ENCODE results near the gene C19orf38. TPM values are rescaled to one million over a fixed set of nuclear protein-coding genes. Genes with fewer than 3 reads are reported as not detected.

Gene C19orf38
- 31.0 TPM for total RNA-seq

- peak in 2 of 3 donors; percentile 44 to 61 for DNase-seq (ENCODE audit: low read depth in 2 of 3, low spot score in 2 of 3)
Measured at GRCh38 chr19:10848230-10848856, at the start of gene C19orf38. C19orf38 (plus strand) TSS chr19:10848415; CDS start chr19:10848509, 94 bp downstream.

- DNase-seq (ENCODE audit: low read depth in 2 of 3, low spot score in 2 of 3): no peak
Measured at GRCh38 chr19:10800488-10800887, 47.7 kb upstream of the C19orf38 start.

- DNase-seq (ENCODE audit: low read depth in 2 of 3, low spot score in 2 of 3): no peak
Measured at GRCh38 chr19:10802479-10802878, 45.7 kb upstream of the C19orf38 start.

GRCh38 chr19:10803252-10803651, 45.0 kb upstream of the C19orf38 start:
- DNase-seq (ENCODE audit: low read depth in 2 of 3, low spot score in 2 of 3): no peak

- no peak for DNase-seq (ENCODE audit: low read depth in 2 of 3, low spot score in 2 of 3)
Measured at GRCh38 chr19:10805065-10805757, 43.0 kb upstream of the C19orf38 start.

GRCh38 chr19:10805758-10806247, 42.4 kb upstream of the C19orf38 start:
- no peak for DNase-seq (ENCODE audit: low read depth in 2 of 3, low spot score in 2 of 3)

- DNase-seq (ENCODE audit: low read depth in 2 of 3, low spot score in 2 of 3): peak in 1 of 3 donors; percentile 14
Measured at GRCh38 chr19:10808937-10809649, 39.1 kb upstream of the C19orf38 start.

GRCh38 chr19:10809651-10810285, 38.4 kb upstream of the C19orf38 start:
- peak in 2 of 3 donors; percentile 51 to 64 for DNase-seq (ENCODE audit: low read depth in 2 of 3, low spot score in 2 of 3)

GRCh38 chr19:10811391-10812111, 36.7 kb upstream of the C19orf38 start:
- DNase-seq (ENCODE audit: low read depth in 2 of 3, low spot score in 2 of 3): no peak

GRCh38 chr19:10812196-10812595, 36.0 kb upstream of the C19orf38 start:
- no peak for DNase-seq (ENCODE audit: low read depth in 2 of 3, low spot score in 2 of 3)

GRCh38 chr19:10812902-10813404, 35.3 kb upstream of the C19orf38 start:
- peak in 2 of 3 donors; percentile 84 to 91 for DNase-seq (ENCODE audit: low read depth in 2 of 3, low spot score in 2 of 3)

- DNase-seq (ENCODE audit: low read depth in 2 of 3, low spot score in 2 of 3): no peak
Measured at GRCh38 chr19:10815007-10815536, 33.1 kb upstream of the C19orf38 start.

GRCh38 chr19:10815969-10816644, 32.1 kb upstream of the C19orf38 start:
- DNase-seq (ENCODE audit: low read depth in 2 of 3, low spot score in 2 of 3): no peak

- no peak for DNase-seq (ENCODE audit: low read depth in 2 of 3, low spot score in 2 of 3)
Measured at GRCh38 chr19:10816691-10817090, 31.5 kb upstream of the C19orf38 start.

GRCh38 chr19:10817291-10818038, 30.8 kb upstream of the C19orf38 start:
- no peak for DNase-seq (ENCODE audit: low read depth in 2 of 3, low spot score in 2 of 3)

GRCh38 chr19:10818301-10819123, 29.7 kb upstream of the C19orf38 start:
- DNase-seq (ENCODE audit: low read depth in 2 of 3, low spot score in 2 of 3): no peak

- DNase-seq (ENCODE audit: low read depth in 2 of 3, low spot score in 2 of 3): no peak
Measured at GRCh38 chr19:10819124-10820060, 28.8 kb upstream of the C19orf38 start.
